HG03175 (cell line): ENCODE data around the gene TES.
"Not testable (repeated sequence)": the region's sequence is repeated elsewhere in the genome, so short reads cannot be mapped to it uniquely, and the experiment has no call there.

ENCODE experiments used
- ATAC-seq: cut with Tn5 transposase; IDR thresholded peaks from one replicate; pipeline ENCODE4 v1.9.1; 2021; ENCODE audit warnings: mild to moderate bottlenecking, moderate library complexity; ENCODE audit not compliant: unreplicated experiment

The TES gene, protein sequence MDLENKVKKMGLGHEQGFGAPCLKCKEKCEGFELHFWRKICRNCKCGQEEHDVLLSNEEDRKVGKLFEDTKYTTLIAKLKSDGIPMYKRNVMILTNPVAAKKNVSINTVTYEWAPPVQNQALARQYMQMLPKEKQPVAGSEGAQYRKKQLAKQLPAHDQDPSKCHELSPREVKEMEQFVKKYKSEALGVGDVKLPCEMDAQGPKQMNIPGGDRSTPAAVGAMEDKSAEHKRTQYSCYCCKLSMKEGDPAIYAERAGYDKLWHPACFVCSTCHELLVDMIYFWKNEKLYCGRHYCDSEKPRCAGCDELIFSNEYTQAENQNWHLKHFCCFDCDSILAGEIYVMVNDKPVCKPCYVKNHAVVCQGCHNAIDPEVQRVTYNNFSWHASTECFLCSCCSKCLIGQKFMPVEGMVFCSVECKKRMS

DNA sequence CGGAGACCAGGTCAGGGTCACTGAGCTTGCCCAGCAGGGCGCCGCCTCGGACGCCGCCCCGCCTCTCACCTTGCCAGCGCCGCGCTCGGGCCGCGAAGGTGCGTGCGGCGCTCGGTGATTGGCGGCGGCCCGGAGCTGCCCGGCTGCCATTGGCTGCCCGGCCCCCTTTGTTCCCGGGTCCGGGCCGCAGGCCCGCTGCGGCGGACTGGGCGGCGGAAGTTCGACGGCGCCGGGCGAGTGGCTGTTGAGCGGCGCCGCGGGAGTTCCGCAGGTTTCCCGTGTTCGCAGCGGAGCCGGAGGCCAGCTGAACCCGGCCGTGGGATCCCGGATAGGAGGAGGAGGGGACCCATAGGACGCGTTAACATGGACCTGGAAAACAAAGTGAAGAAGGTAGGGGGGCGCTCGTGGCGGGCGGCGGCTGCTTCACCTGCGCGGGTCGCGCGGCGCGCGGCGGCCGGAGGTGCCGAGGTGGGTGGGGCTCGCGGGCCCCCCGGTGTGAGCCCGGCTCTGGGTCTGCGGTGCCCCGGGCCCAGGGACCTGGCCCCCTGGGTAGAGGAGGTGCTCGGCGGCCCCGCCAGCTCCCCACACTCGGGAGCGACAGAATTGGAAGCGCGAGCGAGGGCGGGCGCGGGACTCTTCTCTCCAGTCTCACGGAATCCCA, at the start of gene TES:
TES (plus strand) TSS at position 195 of the 661 bp plus-strand sequence; CDS start at position 364, 169 bp downstream.
- peak; percentile 82 for ATAC-seq

DNA sequence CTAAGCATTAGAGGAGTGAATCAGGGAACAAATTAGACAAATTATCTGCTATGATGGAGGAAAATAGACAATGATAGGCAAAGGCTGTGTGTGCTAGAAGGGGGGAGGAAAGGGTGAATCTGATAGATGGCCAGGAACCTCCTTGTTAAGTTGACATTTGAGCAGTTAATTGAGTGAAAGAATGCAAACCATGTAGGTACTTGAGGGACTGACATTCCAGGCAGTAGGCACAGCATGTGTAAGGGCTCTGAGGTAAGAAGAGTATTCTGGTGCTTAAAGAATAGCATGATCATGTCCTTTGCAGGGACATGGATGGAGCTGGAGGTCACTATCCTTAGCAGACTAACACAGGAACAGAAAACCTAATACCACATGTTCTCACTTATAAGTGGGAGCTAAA, 48.6 kb upstream of the TES start:
- ATAC-seq, result no peak

DNA sequence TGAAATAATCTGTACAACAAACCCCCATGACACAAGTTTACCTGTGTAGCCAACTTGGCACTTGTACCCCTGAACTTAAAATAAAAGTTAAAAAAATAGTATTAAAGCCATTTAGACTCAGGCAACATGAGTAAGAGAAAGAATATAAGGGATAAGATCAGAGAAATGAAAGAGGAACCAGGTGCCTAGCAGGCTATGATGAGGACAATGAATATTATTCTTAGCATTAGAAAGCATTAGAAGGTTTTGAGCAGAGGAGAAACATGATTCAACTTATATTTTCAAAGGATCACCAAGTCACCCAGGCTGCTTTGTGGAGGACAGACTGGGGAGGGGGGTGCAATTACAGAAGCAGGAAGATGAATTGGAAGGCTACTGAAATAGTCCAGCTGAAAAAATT, 48.1 kb upstream of the TES start:
- no peak for ATAC-seq

DNA sequence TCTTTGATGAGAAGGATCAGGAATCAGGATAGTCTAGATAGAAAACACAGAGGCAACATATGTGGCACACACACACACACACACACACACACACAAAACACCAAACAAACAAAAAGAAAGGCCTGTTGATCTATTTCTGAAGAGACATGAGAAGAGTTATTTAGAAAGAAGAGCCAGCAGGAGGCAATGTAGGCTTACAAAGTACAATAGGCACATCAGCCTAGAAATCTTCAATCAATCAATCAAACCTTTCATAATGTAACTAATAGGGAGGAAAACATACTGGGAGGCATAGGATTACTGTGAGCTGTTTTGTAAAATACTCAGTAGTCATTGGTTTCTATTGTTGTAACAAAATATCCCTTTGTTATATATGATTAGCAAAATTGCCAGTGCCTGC, 47.3 kb upstream of the TES start:
- ATAC-seq, result no peak

DNA sequence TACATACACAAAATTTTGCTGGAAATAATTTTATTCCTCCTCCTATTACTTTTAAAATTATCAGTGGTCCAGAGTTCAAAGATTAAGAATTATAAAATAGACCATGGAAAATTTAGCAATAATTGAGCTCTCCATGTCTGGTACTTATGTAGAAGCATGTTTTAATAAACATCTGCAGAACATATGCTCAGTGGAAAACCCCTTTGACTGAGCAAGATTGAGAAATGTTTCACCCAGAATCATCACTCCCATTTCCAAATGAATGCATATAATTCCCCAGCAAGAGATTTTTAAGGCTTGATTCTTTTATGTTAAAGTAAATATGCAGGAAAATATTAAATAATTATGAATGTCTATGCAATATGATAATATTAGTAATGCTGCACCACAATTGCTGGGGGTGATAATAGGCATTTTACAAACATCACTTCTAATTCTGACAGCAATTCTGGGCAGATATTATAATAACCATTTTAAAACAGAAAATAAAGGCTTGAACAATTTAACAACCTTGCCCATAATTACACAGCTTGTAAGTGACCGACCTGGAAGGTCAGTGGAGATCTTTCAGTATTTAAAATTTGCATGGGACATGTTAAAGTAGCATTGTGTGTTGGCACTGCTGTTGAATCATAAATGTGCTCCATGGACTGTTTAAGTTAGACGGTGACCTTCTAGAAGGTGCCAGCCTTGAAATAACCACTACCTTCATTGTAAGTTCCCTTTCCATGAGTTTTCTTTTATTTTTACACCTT, 45.6 kb upstream of the TES start:
- no peak for ATAC-seq

DNA sequence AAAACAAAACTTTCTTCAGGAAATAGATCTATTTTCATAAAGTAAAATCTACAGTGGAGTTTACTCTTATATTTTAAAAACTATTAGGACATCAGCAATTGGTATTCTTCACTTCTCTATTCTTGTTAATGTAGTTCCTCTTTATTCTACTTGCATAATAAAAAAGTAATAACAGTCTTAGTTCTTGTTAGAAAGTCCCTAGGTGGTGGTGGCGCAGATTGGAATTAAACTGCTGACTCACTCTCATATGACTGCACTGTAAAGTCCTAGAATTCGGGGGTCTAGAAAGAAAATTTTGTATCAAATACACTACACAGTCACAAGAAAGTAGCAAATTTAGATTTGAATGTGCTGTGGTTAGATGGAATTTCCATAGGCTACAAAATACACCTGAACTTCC, 44.6 kb upstream of the TES start:
- peak; percentile 73 for ATAC-seq

DNA sequence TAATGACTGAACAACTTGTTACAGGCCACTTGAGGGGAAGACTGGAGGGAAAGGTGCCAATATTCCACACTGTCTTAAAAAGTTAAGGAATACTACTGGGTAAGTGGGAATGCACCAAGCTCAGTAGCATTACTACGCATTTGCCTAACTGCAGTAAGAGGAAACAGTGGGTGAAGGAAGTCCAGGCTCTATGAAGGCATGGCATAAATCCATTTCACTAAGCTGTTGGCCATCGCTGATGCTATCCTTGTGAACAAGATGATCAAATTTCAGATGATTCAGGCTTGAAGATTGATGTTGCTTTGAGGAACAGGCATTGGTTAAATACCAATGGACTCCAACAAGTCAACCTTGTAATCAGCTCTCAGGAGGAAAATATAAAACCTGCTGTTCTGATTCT, 44.2 kb upstream of the TES start:
- ATAC-seq, result no peak

DNA sequence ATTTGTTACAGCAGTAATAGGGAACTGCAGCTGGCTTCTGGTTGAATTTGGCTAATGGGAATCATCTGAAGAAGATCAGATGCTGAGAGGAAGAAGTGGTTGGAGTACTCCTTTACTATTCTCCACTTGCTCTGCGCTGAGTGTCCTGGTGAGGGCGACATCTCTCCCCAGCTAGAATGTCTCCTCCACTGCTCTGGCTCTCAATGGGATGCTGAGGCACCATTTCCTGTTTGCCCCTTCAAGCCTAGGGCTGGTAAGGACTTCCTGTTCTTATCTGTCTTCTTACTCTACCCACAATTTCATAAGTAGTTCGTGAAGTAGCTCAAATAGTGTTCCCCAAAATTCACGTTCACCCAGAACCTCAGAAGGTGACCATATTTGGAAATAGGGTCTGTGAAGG, 43.2 kb upstream of the TES start:
- no peak for ATAC-seq

DNA sequence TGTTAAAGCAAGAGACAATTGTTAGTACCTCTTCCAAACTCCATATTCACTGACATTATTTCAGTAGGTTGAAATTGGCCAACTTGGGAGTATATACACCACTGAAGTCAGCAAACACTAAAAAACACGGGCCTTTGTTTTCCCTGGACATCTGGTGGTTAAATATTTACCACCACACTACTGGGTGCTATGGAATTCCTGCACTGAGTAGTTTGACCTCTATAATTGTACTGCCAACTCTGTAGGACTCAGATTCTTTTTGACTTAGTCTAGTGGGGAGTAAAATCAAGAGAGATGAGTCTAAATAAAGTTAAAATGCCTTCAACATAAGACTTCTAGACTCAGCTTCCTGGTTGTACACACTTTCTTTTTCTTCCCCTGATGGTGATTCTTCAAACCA, 41.3 kb upstream of the TES start:
- ATAC-seq, result no peak

DNA sequence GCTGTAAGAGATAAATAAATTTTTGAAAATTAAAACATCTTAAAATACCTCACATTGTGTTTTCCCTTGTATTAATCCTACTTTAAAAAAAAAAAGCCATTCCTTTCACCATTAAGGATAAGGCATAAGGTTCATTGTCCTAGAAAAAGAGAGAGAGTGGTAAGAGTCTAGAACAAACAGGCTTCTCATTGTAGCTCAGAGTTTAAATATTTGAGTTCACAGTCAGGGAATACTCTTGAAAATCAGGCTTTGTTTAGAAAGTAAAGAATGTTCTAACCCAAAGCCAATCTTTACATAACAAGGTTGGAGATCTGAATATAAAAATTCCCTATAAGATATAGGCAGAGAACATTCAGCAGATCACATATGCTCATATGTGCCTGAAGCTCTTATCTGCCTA, 40.2 kb upstream of the TES start:
- ATAC-seq, result no peak

DNA sequence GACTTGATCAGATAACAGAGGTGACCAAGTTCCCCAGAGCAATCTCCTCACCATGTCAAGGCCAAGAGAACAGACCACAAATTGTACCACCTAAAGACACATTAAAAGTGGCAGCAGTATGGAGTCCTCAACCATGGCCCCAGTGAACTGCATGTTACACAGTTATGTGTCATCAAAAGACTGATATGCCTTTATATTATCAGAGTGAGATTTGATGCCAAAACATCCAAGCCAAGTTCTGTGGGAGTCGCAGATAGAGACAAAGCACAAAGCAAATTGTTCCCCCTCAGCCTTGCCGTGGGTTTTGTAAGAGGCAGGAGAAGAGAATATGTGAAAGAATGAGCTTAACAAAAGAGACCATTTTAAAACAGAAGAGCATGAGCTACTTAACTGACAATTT, 39.2 kb upstream of the TES start:
- no peak for ATAC-seq

DNA sequence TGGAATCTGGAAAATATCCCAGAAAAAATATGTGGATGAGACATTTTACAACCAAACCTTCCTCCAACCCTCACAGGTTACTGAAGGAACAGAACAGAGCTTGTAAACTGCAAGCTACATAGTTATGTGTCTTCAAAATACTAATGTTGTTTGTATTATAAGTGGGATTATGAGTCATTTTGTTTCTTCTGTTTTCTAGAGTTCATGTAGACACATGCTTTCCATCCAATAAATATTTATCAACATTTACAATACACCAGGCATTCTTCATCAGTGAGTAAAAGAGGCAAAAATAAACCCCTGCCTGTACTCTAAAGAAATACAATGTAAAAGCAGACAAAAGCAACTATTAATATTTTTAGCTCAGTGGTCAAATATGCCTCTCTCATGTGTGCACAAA, 38.0 kb upstream of the TES start:
- ATAC-seq, result no peak

DNA sequence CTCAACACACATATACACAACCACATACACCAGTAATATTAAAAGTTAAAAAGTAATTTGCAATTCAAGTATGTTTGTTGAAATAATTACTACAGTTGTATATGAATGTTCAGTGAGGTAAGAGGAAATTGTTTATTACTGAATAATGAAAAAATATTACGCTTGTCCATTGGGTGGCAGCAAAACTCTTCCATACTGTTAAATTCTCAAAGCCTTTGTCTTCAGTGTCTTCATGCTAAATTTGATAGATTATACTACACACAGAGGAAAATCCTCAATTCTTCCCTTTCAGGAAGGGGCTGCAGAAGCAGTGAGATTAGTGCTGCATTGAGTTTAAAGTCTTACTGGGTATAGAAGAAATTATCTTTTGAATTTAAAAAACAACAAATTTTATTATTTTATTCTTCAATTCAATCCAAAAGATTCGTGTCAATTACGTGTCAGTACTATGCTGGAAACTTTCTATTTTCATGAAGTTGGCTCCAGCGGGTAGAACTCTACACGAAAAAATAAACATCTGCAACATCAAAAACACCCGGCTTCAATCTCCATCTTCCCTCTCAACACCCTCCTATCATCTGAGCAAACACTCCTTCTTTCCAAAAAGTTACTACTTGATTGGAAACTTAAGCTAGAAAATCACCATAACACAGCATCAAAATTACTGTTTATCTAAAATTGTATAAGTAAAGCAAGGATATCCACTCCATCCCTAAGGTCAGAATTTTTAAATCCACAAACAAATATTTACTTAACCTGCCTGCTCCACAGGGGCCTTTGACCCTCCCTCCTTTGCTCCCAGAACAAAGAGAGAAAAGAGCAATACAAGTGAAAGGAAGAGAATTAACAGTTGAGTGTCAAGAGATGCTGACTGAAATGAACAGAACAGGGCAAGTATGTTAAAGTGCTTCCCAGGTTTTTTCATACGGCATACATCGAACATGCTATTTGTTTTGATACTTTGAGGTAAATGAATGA, 37.0 kb upstream of the TES start:
- ATAC-seq, result peak; percentile 50

DNA sequence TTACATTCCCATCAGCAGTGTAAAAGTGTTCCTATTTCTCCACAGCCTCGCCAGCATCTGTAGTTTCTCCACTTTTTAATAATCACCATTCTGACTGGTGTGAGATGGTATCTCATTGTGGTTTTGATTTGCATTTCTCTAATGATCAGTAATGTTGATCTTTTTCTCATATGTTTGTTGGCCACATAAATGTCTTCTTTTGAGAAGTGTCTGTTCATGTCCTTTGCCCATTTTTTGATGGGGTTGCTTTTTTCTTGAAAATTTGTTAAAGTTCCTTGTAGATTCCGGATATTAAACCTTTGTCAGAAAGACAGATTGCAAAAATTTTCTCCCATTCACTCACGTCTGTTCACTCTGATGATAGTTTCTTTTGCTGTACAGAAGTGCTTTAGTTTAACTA, 35.2 kb upstream of the TES start:
- not testable (repeated sequence) for ATAC-seq

DNA sequence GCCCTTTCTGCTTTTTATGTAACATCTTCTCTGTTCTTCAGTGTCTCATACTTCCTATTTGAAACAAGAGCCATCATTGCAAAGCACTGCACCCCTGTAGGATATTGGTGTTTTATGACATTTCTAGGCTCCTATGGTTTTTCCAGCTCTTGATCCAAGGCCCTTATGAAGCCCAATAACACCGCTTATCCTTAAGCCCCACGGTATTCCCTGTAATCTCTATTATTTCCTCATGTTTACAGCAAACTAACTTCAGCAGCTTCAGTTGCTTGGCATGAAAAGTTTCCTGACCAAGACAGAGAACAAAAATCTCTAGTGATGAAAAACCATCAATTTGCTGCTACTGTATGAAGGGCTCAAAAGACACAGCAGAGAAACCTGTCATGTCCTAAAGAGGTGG, 34.1 kb upstream of the TES start:
- ATAC-seq, result no peak

DNA sequence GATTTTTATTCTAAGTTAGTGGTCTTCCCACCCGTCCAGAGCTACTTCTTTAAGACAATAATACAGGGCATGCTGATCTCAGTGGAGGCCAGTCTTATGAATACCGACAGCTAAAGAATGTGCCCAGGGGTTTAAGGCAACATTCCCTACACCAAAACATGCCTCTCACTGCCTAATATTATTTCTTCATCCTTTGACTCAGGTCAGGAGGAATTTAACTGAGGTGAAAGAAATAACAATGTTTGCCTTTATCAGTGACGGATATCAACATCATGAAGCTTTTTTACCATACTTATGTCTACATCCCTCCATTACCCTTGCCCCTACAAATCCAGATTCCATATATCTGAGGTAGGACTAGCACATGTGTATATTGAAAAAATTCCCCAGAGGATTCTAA, 33.3 kb upstream of the TES start:
- ATAC-seq, result no peak

DNA sequence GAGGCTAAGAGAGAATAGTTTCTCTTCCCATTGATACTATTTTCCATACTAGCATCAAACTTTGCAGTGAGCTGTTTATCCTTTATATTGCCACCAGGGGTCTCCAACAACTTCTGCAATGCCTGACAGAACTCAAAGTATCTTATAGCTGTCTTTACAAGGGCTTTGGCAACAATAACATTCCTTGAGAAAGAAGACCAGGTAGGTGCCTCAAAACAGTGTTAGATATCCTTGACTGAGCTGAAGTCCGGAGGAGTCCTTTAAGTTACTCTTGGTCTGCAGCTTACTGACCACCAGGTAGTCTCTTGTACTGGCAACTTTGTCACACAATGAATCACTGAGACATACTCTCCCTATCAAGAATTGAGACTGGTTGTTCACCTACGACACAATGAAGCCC, 30.0 kb upstream of the TES start:
- peak; percentile 91 for ATAC-seq

DNA sequence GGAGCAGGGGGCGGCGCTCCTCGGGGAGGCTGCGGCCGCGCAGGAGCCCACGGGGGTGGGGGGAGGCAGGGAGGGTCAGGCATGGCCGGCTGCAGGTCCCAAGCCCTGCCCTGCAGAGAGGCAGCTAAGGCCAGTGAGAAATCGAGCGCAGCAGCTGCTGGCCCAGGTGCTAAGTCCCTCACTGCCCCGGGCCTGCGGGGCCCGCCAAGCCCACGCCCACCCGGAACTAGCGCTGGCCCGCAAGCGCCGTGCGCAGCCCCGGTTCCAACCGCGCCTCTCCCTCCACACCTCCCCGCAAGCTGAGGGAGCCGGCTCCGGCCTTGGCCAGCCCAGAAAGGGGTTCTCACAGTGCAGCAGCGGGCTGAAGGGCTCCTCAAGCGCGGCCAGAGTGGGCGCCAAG, 28.3 kb upstream of the TES start:
- ATAC-seq, result no peak

DNA sequence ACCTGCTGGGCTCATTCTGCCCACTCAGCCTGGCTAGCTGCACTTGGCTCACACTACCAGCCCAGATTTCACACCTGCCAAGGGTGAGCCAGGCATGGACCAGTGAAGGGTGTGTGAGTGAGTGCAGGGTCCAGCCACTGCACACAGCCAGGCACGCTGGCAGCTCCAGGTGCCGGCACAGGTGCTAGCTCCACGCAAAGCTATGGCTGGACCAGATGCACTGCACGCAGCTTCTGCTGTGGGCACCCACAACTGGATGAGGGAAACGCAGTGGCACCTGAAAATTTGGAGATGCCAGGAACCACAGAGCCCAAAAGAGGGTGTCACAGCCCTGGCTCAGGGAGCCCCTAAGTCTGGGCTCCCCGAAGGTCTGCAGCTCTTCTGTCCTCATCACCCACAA, 24.9 kb upstream of the TES start:
- ATAC-seq, result no peak

DNA sequence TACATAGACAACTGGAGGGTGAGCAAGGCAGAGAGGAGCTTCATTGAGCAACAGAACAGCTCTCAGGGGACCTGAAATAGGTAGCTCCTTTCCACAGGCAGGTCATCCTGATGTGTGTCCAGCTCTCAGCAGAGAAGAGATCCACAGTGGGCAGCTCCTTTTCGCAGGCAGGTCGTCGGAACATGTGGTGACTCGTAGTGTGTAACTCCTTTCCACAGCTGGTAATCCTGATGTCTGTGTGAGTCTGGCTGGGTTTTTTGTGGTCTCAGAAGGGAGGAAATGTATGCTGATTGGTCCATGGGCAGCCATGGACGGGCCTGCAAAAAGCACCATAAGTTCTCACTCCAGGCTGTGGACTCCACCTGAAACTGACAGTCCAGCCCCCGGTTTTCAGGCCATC, 24.4 kb upstream of the TES start:
- no peak for ATAC-seq

DNA sequence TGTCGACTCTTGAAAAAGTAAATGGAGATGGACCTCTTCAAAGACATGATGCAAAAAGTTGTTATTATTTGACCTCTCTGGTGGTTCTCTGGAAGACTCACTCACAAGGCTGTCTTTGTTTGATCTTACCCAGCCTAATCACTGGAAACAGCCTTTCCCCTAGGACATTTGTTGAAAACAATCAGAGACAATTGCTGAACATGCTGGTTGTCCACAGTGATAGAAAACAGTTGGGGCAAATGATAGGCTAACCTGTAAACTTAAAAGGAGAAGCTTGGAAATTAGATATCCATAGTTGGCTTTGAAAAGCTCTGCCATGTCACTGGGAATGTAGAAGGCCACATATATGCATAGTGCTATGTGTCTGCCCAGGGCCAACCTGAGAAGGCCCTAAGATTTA, 22.9 kb upstream of the TES start:
- no peak for ATAC-seq
